ENCODE data around the gene OAS2.
A peak's percentile ranks its signal among the peaks of the same experiment; 100 is the strongest.

Gene OAS2

GRCh38 chr12:113006206-113006605, 27.9 kb downstream of the OAS2 start:
- TF ChIP-seq CTCF (IDR thresholded peaks at IDR 0.05), result peak; percentile 17; the same call in 1 of the 2 replicates
- TF ChIP-seq ZFX (IDR thresholded peaks at IDR 0.05; ENCODE audit: borderline replicate concordance), result no peak
- no peak overlapping the region for H3K27ac ChIP-seq

GRCh38 chr12:113006641-113007040, 28.3 kb downstream of the OAS2 start:
- no peak overlapping the region for H3K27ac ChIP-seq
- TF ChIP-seq CTCF (IDR thresholded peaks at IDR 0.05) (no peak), ZFX (IDR thresholded peaks at IDR 0.05; ENCODE audit: borderline replicate concordance) (no peak)

GRCh38 chr12:113007166-113007565, 28.8 kb downstream of the OAS2 start:
- H3K27ac ChIP-seq, result no peak overlapping the region
- TF ChIP-seq ZFX (IDR thresholded peaks at IDR 0.05; ENCODE audit: borderline replicate concordance) (no peak), CTCF (IDR thresholded peaks at IDR 0.05) (no peak)

- TF ChIP-seq CTCF (IDR thresholded peaks at IDR 0.05), result no peak
- TF ChIP-seq ZFX (IDR thresholded peaks at IDR 0.05; ENCODE audit: borderline replicate concordance), result no peak
- H3K27ac ChIP-seq, result no peak overlapping the region
Measured at GRCh38 chr12:113010701-113011100, 32.4 kb downstream of the OAS2 start.

- TF ChIP-seq ZFX (IDR thresholded peaks at IDR 0.05; ENCODE audit: borderline replicate concordance), result no peak
- TF ChIP-seq CTCF (IDR thresholded peaks at IDR 0.05), result no peak
Measured at GRCh38 chr12:113014565-113014964, 36.2 kb downstream of the OAS2 start.

DNA sequence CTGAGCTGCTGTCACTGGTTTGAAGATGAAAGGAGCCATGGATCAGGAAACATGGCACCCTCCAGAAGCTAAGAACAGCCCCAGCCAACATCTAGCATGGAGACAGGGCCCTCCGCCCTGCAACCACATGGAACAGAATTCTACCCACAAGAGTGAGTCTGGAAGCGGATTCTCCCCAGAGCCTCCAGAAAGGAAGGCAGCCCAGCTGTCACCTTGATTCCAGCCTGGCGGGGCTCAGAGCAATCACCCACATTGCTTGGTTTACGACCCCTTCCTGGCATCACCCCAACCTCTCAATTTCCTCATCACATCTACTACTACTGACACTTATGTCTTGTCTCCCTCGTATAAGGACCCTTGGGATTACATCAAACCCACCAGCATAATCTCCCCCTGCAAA, 38.5 kb downstream of the OAS2 start:
- TF ChIP-seq ZFX (IDR thresholded peaks at IDR 0.05; ENCODE audit: borderline replicate concordance), result no peak
- no peak for TF ChIP-seq CTCF (IDR thresholded peaks at IDR 0.05)
- H3K27ac ChIP-seq, result no peak overlapping the region

More at GRCh38 chr12:113014565-113014964, 36.2 kb downstream of the OAS2 start:
- no peak overlapping the region for H3K27ac ChIP-seq

DNA sequence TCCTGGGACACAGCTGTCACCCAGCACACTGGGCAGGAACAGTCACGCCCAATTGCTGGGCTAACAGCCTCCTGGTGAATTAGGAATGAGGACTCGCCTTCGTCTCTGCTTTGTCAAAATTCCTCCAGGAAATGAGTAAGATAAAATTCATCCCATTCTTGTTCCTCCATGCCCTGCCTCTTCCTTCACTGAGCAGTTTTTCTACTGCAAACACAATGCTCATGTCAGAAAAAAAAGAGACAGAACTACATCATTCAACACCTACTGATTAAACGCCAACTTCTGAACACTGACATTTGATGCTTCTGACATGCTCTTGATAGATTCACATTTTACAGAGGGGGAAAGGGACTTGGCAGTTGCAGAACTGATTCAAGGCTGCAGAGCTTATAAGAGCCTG, 40.7 kb downstream of the OAS2 start:
- TF ChIP-seq ZFX (IDR thresholded peaks at IDR 0.05; ENCODE audit: borderline replicate concordance) (no peak), CTCF (IDR thresholded peaks at IDR 0.05) (no peak)
- H3K27ac ChIP-seq, result no peak overlapping the region

Measured in 22Rv1 (cell line).